Kidney capillary endothelial cell (primary cell): Measurements from ENCODE around the gene ZNF462.
"Not testable (repeated sequence)": the region's sequence is repeated elsewhere in the genome, so short reads cannot be mapped to it uniquely, and the experiment has no call there.

Source experiments
- DNase-seq: peaks from one replicate; pipeline ENCODE4 v3.0.0-alpha.2; 2018; ENCODE audit warnings: low spot score

The ZNF462 gene

GRCh38 chr9:106886111-106887046, 23.4 kb downstream of the ZNF462 start:
- DNase-seq, result no peak

GRCh38 chr9:106887066-106887465, 24.1 kb downstream of the ZNF462 start:
- no peak for DNase-seq

GRCh38 chr9:106889061-106889590, 26.2 kb downstream of the ZNF462 start:
- DNase-seq, result no peak

GRCh38 chr9:106890608-106891007, 27.6 kb downstream of the ZNF462 start:
- DNase-seq, result no peak

- no peak for DNase-seq
Measured at GRCh38 chr9:106891286-106891685, 28.3 kb downstream of the ZNF462 start.

GRCh38 chr9:106892632-106893031, 29.7 kb downstream of the ZNF462 start:
- DNase-seq, result peak; percentile 97

GRCh38 chr9:106893088-106893487, 30.1 kb downstream of the ZNF462 start:
- peak; percentile 88 for DNase-seq

- no peak for DNase-seq
Measured at GRCh38 chr9:106896695-106897094, 33.7 kb downstream of the ZNF462 start.

GRCh38 chr9:106897236-106897635, 34.3 kb downstream of the ZNF462 start:
- no peak for DNase-seq

- no peak for DNase-seq
Measured at GRCh38 chr9:106897751-106898150, 34.8 kb downstream of the ZNF462 start.

GRCh38 chr9:106900523-106900922, 37.6 kb downstream of the ZNF462 start:
- not testable (repeated sequence) for DNase-seq

GRCh38 chr9:106906129-106906528, 43.2 kb downstream of the ZNF462 start:
- DNase-seq, result no peak

- DNase-seq, result no peak
Measured at GRCh38 chr9:106911951-106912350, 49.0 kb downstream of the ZNF462 start.

GRCh38 chr9:106913276-106913675, 50.3 kb downstream of the ZNF462 start:
- DNase-seq, result no peak

- no peak for DNase-seq
Measured at GRCh38 chr9:106915851-106916250, 52.9 kb downstream of the ZNF462 start.

GRCh38 chr9:106916466-106917235, 53.7 kb downstream of the ZNF462 start:
- peak; percentile 73 for DNase-seq

- DNase-seq, result no peak
Measured at GRCh38 chr9:106918825-106919509, 56.0 kb downstream of the ZNF462 start.

- DNase-seq, result no peak
Measured at GRCh38 chr9:106920091-106920490, 57.1 kb downstream of the ZNF462 start.

- DNase-seq, result peak; percentile 18
Measured at GRCh38 chr9:106920701-106921283, 57.8 kb downstream of the ZNF462 start.

- DNase-seq, result no peak
Measured at GRCh38 chr9:106921341-106921899, 58.5 kb downstream of the ZNF462 start.

GRCh38 chr9:106922026-106922425, 59.1 kb downstream of the ZNF462 start:
- DNase-seq, result no peak
